ENCODE data around the gene VIPR1. TPM values are rescaled to one million over a fixed set of nuclear protein-coding genes. Genes with fewer than 3 reads are reported as not detected.

VIPR1 gene
- total RNA-seq, 1 experiment from 2014 or later = 3.7 TPM

GRCh38 chr3:42476225-42477125 is 26.0 kb upstream of the VIPR1 start:
- H4K20me1 ChIP-seq (ENCODE audit: low read length) = no peaks in the 10 kb centered on the region
- peak overlapping the region; percentile 61 for H3K27ac ChIP-seq (ENCODE audit: low read length)
- no peaks in the 10 kb centered on the region for H3K9me2 ChIP-seq (replicated peaks; ENCODE audit: low read length)
- no peak overlapping the region for H3K9ac ChIP-seq (ENCODE audit: low read length)
- no peaks in the 10 kb centered on the region for H3K9me3 ChIP-seq (ENCODE audit: low read length)
- peak overlapping the region; percentile 60 for H2AFZ ChIP-seq (ENCODE audit: low read length)
- no peaks in the 10 kb centered on the region for H3K27me3 ChIP-seq (ENCODE audit: low read length)
- no peaks in the 10 kb centered on the region for H3F3A ChIP-seq (ENCODE audit: low read length, unreplicated experiment)
- H3K4me2 ChIP-seq (ENCODE audit: low read length) = peak overlapping the region; percentile 73
- no peaks in the 10 kb centered on the region for H3K79me2 ChIP-seq (ENCODE audit: low read length)
- H3K4me3 ChIP-seq (ENCODE audit: low read length) = peak overlapping the region; percentile 14; the same call in 1 of the 2 replicates
- intact Hi-C loops (cut with micrococcal nuclease) = loop anchor here (1.0 kb wide), 1 partner anchor 14 kb away; no protein-coding TSS in a partner anchor
- peaks cover 22% of the 10 kb centered on the region for H3K4me1 ChIP-seq (ENCODE audit: insufficient read depth, low read length)
- DNase-seq = peak; percentile 95
- TF ChIP-seq CTCF (conservative IDR thresholded peaks at IDR 0.05; ENCODE audit: low read depth, low read length) (no peak), EZH2 (IDR thresholded peaks at IDR 0.05; ENCODE audit: low read length, unreplicated experiment) (no peak)
- ChIA-PET POLR2A (ENCODE audit: unreplicated experiment) (interaction anchor here (1.1 kb wide), 1 partner anchor 26 kb away, joined by 5 read pairs; the partner anchor contains the start of gene VIPR1), CTCF (interaction anchor here (0.7 to 1.2 kb wide), 2 partner anchors 14 to 26 kb away, joined by 3 to 4 read pairs; no protein-coding TSS in a partner anchor)
- BruUV-seq (replicated peaks) = no TSS peak
- peak; percentile 95 for ATAC-seq
- no peaks in the 10 kb centered on the region; the same call in 1 of the 2 replicates for H3K36me3 ChIP-seq (ENCODE audit: low read depth, low read length)

- no peaks in the 10 kb centered on the region for H3K9me2 ChIP-seq (replicated peaks; ENCODE audit: low read length)
- H3K4me2 ChIP-seq (ENCODE audit: low read length) = no peak overlapping the region
- no peaks in the 10 kb centered on the region for H3F3A ChIP-seq (ENCODE audit: low read length, unreplicated experiment)
- H3K79me2 ChIP-seq (ENCODE audit: low read length) = no peaks in the 10 kb centered on the region
- H4K20me1 ChIP-seq (ENCODE audit: low read length) = no peaks in the 10 kb centered on the region
- CTCF ChIA-PET = interaction anchor here (0.6 kb wide), 1 partner anchor 12 kb away, joined by 3 read pairs; no protein-coding TSS in a partner anchor
- ATAC-seq (no peak), DNase-seq (no peak)
- H3K9ac ChIP-seq (ENCODE audit: low read length) = no peak overlapping the region
- BruUV-seq (replicated peaks) = no TSS peak
- H3K27me3 ChIP-seq (ENCODE audit: low read length) = no peaks in the 10 kb centered on the region
- no peaks in the 10 kb centered on the region; the same call in 1 of the 2 replicates for H3K36me3 ChIP-seq (ENCODE audit: low read depth, low read length)
- H3K4me3 ChIP-seq (ENCODE audit: low read length) = no peak overlapping the region
- intact Hi-C loops (cut with micrococcal nuclease) = no loop called here
- H3K4me1 ChIP-seq (ENCODE audit: insufficient read depth, low read length) = peaks cover 22% of the 10 kb centered on the region
- H3K9me3 ChIP-seq (ENCODE audit: low read length) = no peaks in the 10 kb centered on the region
- H3K27ac ChIP-seq (ENCODE audit: low read length) = no peak overlapping the region
- no peak overlapping the region for H2AFZ ChIP-seq (ENCODE audit: low read length)
- POLR2A ChIA-PET (ENCODE audit: unreplicated experiment) = no interaction called here
- no peak for TF ChIP-seq CTCF (conservative IDR thresholded peaks at IDR 0.05; ENCODE audit: low read depth, low read length)
Observed at GRCh38 chr3:42477696-42478095, 24.7 kb upstream of the VIPR1 start.

- DNase-seq = no peak
- intact Hi-C loops (cut with micrococcal nuclease) = no loop called here
- H3K9ac ChIP-seq (ENCODE audit: low read length) = no peak overlapping the region
- no peaks in the 10 kb centered on the region for H3K9me2 ChIP-seq (replicated peaks; ENCODE audit: low read length)
- H3K9me3 ChIP-seq (ENCODE audit: low read length) = no peaks in the 10 kb centered on the region
- no peaks in the 10 kb centered on the region for H3K79me2 ChIP-seq (ENCODE audit: low read length)
- no peak overlapping the region for H3K4me3 ChIP-seq (ENCODE audit: low read length)
- H3K4me1 ChIP-seq (ENCODE audit: insufficient read depth, low read length) = peaks cover 19% of the 10 kb centered on the region
- ATAC-seq = no peak
- no peaks in the 10 kb centered on the region for H3F3A ChIP-seq (ENCODE audit: low read length, unreplicated experiment)
- BruUV-seq (replicated peaks) = no TSS peak
- POLR2A ChIA-PET (ENCODE audit: unreplicated experiment) = no interaction called here
- H3K27me3 ChIP-seq (ENCODE audit: low read length) = no peaks in the 10 kb centered on the region
- CTCF ChIA-PET = interaction anchor here (0.6 kb wide), 1 partner anchor 24 kb away, joined by 3 read pairs; the partner anchor contains the start of gene VIPR1
- no peak overlapping the region for H3K27ac ChIP-seq (ENCODE audit: low read length)
- no peak overlapping the region for H3K4me2 ChIP-seq (ENCODE audit: low read length)
- TF ChIP-seq EZH2 (IDR thresholded peaks at IDR 0.05; ENCODE audit: low read length, unreplicated experiment) (no peak), EZH2phosphoT487 (IDR thresholded peaks at IDR 0.05; ENCODE audit: borderline replicate concordance, low read length) (no peak), CTCF (conservative IDR thresholded peaks at IDR 0.05; ENCODE audit: low read depth, low read length) (no peak)
- H2AFZ ChIP-seq (ENCODE audit: low read length) = no peak overlapping the region
- H3K36me3 ChIP-seq (ENCODE audit: low read depth, low read length) = no peaks in the 10 kb centered on the region; the same call in 1 of the 2 replicates
- H4K20me1 ChIP-seq (ENCODE audit: low read length) = no peaks in the 10 kb centered on the region
Observed at GRCh38 chr3:42478830-42479229, 23.6 kb upstream of the VIPR1 start.
